ENCODE data around the gene NUP43.

GRCh38 chr6:149766156-149766769, 19.9 kb upstream of the NUP43 start:
- TF ChIP-seq CTCF (IDR thresholded peaks at IDR 0.05) (no peak), POLR2A (IDR thresholded peaks at IDR 0.05) (no peak)
